Measurements from ENCODE around the gene TRPV4. TPM values are rescaled to one million over a fixed set of nuclear protein-coding genes. Genes with fewer than 3 reads are reported as not detected.

Gene TRPV4
- total and polyA plus RNA-seq, 2 experiments from 2014 or later = 2.3 to 4.7 TPM

DNA sequence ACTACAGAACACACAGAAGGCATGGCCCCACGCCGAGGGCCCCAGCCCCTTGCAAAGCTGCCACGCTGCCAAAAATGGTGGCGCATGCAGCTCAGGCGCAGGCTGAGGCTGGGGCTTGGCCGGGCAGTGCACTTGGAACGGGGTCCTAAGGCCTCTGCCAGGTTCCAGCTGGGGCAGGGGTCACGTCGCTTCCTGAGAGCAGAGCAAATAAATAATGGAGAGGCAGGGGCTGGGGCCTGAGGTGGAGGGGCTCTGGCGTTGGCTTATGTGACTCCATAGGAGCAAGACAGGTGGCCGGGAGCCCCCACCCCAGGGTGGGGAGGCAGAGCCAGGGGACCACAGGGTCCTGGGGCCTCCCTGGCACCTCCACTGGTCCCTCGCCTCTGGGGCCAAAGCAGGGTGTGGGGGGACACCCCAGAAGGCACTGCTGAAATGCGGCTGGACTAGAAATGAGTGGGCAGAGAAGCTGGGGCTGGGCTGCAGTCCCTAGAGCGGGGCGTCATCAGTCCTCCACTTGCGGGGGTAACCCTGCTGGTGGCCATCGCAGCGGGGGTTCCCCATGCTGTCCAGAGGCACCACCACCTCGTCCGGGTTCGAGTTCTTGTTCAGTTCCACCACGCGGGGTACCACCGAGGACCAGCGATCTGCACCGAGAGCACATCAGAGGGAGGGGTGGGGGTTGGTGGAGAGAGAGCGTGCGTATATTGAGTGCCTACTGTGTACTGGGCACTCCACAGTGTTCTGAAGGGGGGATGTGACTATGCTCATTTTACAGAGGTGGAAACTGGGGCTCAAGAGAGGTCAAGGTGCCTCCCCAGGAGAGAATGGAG lies 49.8 kb downstream of the TRPV4 start:
- Histone ChIP-seq H3K9me3 (ENCODE audit: low read depth) (no peaks in the 10 kb centered on the region), H3K79me2 (no peaks in the 10 kb centered on the region), H3K27ac (no peak overlapping the region), H3K4me2 (no peak overlapping the region), H3K27me3 (no peaks in the 10 kb centered on the region), H3K4me3 (no peak overlapping the region), H2AFZ (no peak overlapping the region), H3K4me1 (ENCODE audit: insufficient read depth) (no peaks in the 10 kb centered on the region), H4K20me1 (ENCODE audit: insufficient read depth, poor library complexity, severe bottlenecking) (no peaks in the 10 kb centered on the region), H3K36me3 (replicated peaks; ENCODE audit: insufficient read depth, low read depth) (no peaks in the 10 kb centered on the region), H3K9me2 (replicated peaks; ENCODE audit: insufficient read depth) (no peaks in the 10 kb centered on the region)
- WGBS (ENCODE audit: low lambda C conversion rate, missing lambda C conversion rate) = 94% methylated on average over 28 of the region's 28 CpGs
- no peak for DNase-seq (ENCODE audit: low spot score)
- TF ChIP-seq, protein P1, sequence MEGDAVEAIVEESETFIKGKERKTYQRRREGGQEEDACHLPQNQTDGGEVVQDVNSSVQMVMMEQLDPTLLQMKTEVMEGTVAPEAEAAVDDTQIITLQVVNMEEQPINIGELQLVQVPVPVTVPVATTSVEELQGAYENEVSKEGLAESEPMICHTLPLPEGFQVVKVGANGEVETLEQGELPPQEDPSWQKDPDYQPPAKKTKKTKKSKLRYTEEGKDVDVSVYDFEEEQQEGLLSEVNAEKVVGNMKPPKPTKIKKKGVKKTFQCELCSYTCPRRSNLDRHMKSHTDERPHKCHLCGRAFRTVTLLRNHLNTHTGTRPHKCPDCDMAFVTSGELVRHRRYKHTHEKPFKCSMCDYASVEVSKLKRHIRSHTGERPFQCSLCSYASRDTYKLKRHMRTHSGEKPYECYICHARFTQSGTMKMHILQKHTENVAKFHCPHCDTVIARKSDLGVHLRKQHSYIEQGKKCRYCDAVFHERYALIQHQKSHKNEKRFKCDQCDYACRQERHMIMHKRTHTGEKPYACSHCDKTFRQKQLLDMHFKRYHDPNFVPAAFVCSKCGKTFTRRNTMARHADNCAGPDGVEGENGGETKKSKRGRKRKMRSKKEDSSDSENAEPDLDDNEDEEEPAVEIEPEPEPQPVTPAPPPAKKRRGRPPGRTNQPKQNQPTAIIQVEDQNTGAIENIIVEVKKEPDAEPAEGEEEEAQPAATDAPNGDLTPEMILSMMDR (IDR thresholded peaks at IDR 0.05; ENCODE audit: poor library complexity) = no peak
- no peak for TF ChIP-seq EZH2phosphoT487 (IDR thresholded peaks at IDR 0.05; ENCODE audit: low read depth, severe bottlenecking, unreplicated experiment)
- TF ChIP-seq EZH2 (IDR thresholded peaks at IDR 0.05; ENCODE audit: borderline replicate concordance) = no peak

DNA sequence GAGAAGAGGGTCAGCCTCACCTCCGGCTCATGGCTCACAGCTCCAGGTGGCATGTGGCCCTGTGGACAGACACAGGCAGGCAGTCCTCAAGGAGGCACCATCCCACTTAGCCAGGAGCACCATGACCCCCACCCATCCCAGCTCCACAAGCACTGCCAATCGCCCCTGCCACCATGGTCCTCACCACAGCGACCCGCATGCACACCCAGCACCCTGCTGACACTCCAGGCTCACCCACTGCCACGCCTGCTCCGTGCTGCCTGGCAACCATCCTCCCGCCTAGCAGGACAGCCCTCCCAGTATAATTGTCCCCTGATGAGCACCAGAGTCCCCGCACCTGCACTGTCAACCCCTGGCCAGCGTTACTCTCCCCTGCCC lies 50.9 kb downstream of the TRPV4 start:
- Histone ChIP-seq H3K9me2 (replicated peaks; ENCODE audit: insufficient read depth) (no peaks in the 10 kb centered on the region), H4K20me1 (ENCODE audit: insufficient read depth, poor library complexity, severe bottlenecking) (no peaks in the 10 kb centered on the region), H3K9me3 (ENCODE audit: low read depth) (no peaks in the 10 kb centered on the region), H3K27me3 (no peaks in the 10 kb centered on the region), H3K4me1 (ENCODE audit: insufficient read depth) (no peaks in the 10 kb centered on the region), H3K36me3 (replicated peaks; ENCODE audit: insufficient read depth, low read depth) (no peaks in the 10 kb centered on the region), H3K4me3 (no peak overlapping the region), H2AFZ (no peak overlapping the region), H3K27ac (no peak overlapping the region), H3K4me2 (no peak overlapping the region), H3K79me2 (no peaks in the 10 kb centered on the region)
- 92% methylated on average over 9 of the region's 9 CpGs for WGBS (ENCODE audit: low lambda C conversion rate, missing lambda C conversion rate)
- TF ChIP-seq EZH2phosphoT487 (IDR thresholded peaks at IDR 0.05; ENCODE audit: low read depth, severe bottlenecking, unreplicated experiment) (no peak), EZH2 (IDR thresholded peaks at IDR 0.05; ENCODE audit: borderline replicate concordance) (no peak)
- TF ChIP-seq, protein P1 (IDR thresholded peaks at IDR 0.05; ENCODE audit: poor library complexity) = no peak
- no peak for DNase-seq (ENCODE audit: low spot score)

DNA sequence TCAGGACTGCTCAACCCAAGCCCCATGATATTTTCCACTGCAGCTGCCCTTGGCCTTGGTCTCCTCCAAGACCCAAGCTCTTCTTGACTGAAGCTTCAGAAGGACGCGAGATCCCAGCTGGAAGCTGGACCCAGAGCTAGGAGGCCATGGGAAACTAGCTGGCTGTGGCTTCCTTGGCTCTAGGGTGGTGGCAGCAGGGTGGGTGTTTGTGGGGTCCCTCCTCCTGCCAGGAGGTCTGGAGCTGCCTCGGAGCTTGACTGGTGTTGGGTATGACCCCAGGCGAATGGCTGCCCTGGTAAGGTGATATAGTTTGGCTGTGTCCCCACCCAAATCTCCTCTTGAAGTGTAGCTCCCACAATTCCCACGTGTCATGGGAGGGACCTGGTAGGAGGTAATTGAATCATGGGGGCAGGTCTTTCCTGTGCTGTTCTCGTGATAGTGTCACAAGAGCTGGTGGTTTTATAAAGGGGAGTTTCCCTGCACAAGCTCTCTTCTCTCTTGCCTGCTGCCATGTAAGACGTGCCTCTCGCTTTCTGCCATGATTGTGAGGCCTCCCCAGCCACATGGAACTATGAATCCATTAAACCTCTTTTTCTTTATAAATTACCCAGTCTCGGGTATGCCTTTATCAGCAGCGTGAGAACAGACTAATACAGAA lies 51.4 kb downstream of the TRPV4 start:
- no peak for DNase-seq (ENCODE audit: low spot score)
- Histone ChIP-seq H4K20me1 (ENCODE audit: insufficient read depth, poor library complexity, severe bottlenecking) (no peaks in the 10 kb centered on the region), H3K36me3 (replicated peaks; ENCODE audit: insufficient read depth, low read depth) (no peaks in the 10 kb centered on the region), H3K27me3 (no peaks in the 10 kb centered on the region), H3K4me1 (ENCODE audit: insufficient read depth) (no peaks in the 10 kb centered on the region), H3K4me3 (no peak overlapping the region), H3K27ac (no peak overlapping the region), H3K79me2 (no peaks in the 10 kb centered on the region), H3K4me2 (no peak overlapping the region), H2AFZ (no peak overlapping the region), H3K9me3 (ENCODE audit: low read depth) (no peaks in the 10 kb centered on the region), H3K9me2 (replicated peaks; ENCODE audit: insufficient read depth) (no peaks in the 10 kb centered on the region)
- TF ChIP-seq EZH2phosphoT487 (IDR thresholded peaks at IDR 0.05; ENCODE audit: low read depth, severe bottlenecking, unreplicated experiment) (no peak), EZH2 (IDR thresholded peaks at IDR 0.05; ENCODE audit: borderline replicate concordance) (no peak)
- TF ChIP-seq, protein P1 (IDR thresholded peaks at IDR 0.05; ENCODE audit: poor library complexity) = no peak
- 88% methylated on average over 10 of the region's 10 CpGs for WGBS (ENCODE audit: low lambda C conversion rate, missing lambda C conversion rate)

Data from hepatocyte (in vitro differentiated cells).